Measurements from ENCODE around the gene DLST. TPM values are rescaled to one million over a fixed set of nuclear protein-coding genes. Genes with fewer than 3 reads are reported as not detected.

DLST gene
- polyA plus RNA-seq, 1 donor (not counting 4 experiments of a cell fraction or from before 2014, with no cell fraction given): 114 TPM

DNA sequence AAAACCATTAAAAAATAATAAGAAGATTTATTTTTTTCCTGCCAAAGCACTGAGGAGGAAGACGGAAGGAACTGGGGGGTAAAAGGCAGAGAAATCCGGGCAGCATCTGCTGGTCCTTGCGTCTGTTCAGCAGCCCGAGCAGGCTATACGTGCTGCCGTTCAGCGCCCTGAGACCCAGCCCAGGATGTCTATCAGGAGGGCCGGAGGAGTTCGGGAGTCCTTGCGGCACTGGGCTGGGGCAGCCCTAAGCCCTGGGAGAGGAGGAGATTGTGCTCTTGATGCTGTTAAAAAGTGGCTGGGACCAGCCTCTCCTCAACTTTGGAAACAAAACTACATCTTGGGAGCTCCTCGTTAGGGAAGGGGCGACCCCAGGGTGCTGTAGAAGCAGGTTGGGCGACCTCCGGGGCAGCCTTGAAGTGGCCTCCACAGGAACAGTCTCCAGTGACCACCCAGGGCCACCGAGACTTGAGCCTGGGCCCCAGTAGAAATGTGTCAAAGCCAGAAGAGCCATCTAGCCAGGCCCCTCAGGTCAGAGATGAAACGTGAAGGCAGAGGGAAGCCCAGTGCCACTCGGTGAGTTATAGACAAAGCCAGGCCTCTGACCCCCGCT lies 59.3 kb downstream of the DLST start:
- no peaks in the 10 kb centered on the region for H3K9me3 ChIP-seq (ENCODE audit: control insufficient read depth, low read depth, low read length)
- no peak for DNase-seq (ENCODE audit: low read depth, low spot score)
- H3K4me1 ChIP-seq (ENCODE audit: control insufficient read depth, extremely low read depth, insufficient read depth, low read length): peaks cover 24% of the 10 kb centered on the region
- H3K36me3 ChIP-seq (ENCODE audit: control insufficient read depth in 2 of 2, extremely low read depth in 1 of 2, insufficient read depth in 2 of 2, low read length in 2 of 2): peaks cover 10 to 12% of the 10 kb centered on the region in 2 experiments
- H3K4me3 ChIP-seq (ENCODE audit: control insufficient read depth in 2 of 3, extremely low read depth in 1 of 3, insufficient read depth in 2 of 3, low read depth in 1 of 3, low read length in 3 of 3): no peak overlapping the region
- no peak overlapping the region for H2AFZ ChIP-seq (ENCODE audit: control insufficient read depth, low read length)
- peak overlapping the region; percentile 29 for H3K27ac ChIP-seq (ENCODE audit: control insufficient read depth, insufficient read depth, low read length)
- no peaks in the 10 kb centered on the region for H3K27me3 ChIP-seq (ENCODE audit: control insufficient read depth, extremely low read depth, insufficient read depth, low read length)
- FAIRE-seq: no peak
- no peak overlapping the region for H3K9ac ChIP-seq (ENCODE audit: control insufficient read depth, extremely low read depth, insufficient read depth, low read length)
- no peaks in the 10 kb centered on the region for H4K20me1 ChIP-seq (ENCODE audit: control insufficient read depth, extremely low read depth, insufficient read depth, low read length)
- no peaks in the 10 kb centered on the region for H3K9me1 ChIP-seq (ENCODE audit: control insufficient read depth, extremely low read depth, insufficient read depth, low read length)
- dilution Hi-C loops (cut with MboI; ENCODE audit: extremely low pct_ligation_motif_present, low sequenced_read_pairs): no loop called here
- no peak overlapping the region for H3K4me2 ChIP-seq (ENCODE audit: control insufficient read depth, extremely low read depth, insufficient read depth, low read depth, low read length)
- TF ChIP-seq EZH2 (IDR thresholded peaks at IDR 0.05; ENCODE audit: low read length): no peak
- TF ChIP-seq, protein P1, sequence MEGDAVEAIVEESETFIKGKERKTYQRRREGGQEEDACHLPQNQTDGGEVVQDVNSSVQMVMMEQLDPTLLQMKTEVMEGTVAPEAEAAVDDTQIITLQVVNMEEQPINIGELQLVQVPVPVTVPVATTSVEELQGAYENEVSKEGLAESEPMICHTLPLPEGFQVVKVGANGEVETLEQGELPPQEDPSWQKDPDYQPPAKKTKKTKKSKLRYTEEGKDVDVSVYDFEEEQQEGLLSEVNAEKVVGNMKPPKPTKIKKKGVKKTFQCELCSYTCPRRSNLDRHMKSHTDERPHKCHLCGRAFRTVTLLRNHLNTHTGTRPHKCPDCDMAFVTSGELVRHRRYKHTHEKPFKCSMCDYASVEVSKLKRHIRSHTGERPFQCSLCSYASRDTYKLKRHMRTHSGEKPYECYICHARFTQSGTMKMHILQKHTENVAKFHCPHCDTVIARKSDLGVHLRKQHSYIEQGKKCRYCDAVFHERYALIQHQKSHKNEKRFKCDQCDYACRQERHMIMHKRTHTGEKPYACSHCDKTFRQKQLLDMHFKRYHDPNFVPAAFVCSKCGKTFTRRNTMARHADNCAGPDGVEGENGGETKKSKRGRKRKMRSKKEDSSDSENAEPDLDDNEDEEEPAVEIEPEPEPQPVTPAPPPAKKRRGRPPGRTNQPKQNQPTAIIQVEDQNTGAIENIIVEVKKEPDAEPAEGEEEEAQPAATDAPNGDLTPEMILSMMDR (optimal IDR thresholded peaks at IDR 0.05 in 1 of 3, IDR thresholded peaks at IDR 0.05 in 1 of 3, conservative IDR thresholded peaks at IDR 0.05 in 1 of 3; ENCODE audit: extremely low read depth in 1 of 3, insufficient read depth in 2 of 3, low read length in 3 of 3): no peak
- no peaks in the 10 kb centered on the region for H3K79me2 ChIP-seq (ENCODE audit: control insufficient read depth, insufficient read depth, low read length)

DNA sequence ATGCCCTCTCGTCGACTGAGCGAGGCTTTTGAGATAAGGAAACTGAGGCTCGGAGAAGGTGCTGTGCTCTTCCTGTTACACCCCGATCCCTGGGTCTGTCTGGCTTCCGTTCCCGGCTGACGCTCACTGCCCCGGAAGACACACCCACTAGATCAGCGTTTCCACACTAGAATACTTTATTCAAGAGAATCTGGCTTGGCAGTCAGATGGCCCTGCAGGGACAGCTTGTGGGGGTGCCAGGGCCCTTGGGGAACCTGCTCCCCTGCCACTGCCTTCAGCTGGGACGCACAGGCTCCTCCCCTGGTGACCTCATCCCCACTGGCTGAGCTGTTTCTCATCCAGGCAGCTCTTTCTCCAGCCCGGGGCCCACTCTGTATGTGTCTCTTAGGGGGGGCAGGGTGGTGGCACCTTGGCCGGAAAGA lies 60.0 kb downstream of the DLST start:
- DNase-seq (ENCODE audit: low read depth, low spot score): no peak

More for the DNA sequence above, 60.0 kb downstream of the DLST start:
- H3K4me2 ChIP-seq (ENCODE audit: control insufficient read depth, extremely low read depth, insufficient read depth, low read depth, low read length): peak overlapping the region; percentile 24
- dilution Hi-C loops (cut with MboI; ENCODE audit: extremely low pct_ligation_motif_present, low sequenced_read_pairs): no loop called here
- peak overlapping the region; percentile 14 for H2AFZ ChIP-seq (ENCODE audit: control insufficient read depth, low read length)
- no peaks in the 10 kb centered on the region for H3K9me1 ChIP-seq (ENCODE audit: control insufficient read depth, extremely low read depth, insufficient read depth, low read length)
- no peak overlapping the region for H3K4me3 ChIP-seq (ENCODE audit: control insufficient read depth in 2 of 3, extremely low read depth in 1 of 3, insufficient read depth in 2 of 3, low read depth in 1 of 3, low read length in 3 of 3)
- no peak overlapping the region for H3K9ac ChIP-seq (ENCODE audit: control insufficient read depth, extremely low read depth, insufficient read depth, low read length)
- H3K79me2 ChIP-seq (ENCODE audit: control insufficient read depth, insufficient read depth, low read length): no peaks in the 10 kb centered on the region
- peaks cover under 1% of the 10 kb centered on the region for H4K20me1 ChIP-seq (ENCODE audit: control insufficient read depth, extremely low read depth, insufficient read depth, low read length)
- no peaks in the 10 kb centered on the region for H3K27me3 ChIP-seq (ENCODE audit: control insufficient read depth, extremely low read depth, insufficient read depth, low read length)
- peaks cover 30% of the 10 kb centered on the region for H3K4me1 ChIP-seq (ENCODE audit: control insufficient read depth, extremely low read depth, insufficient read depth, low read length)
- no peaks in the 10 kb centered on the region for H3K9me3 ChIP-seq (ENCODE audit: control insufficient read depth, low read depth, low read length)
- H3K27ac ChIP-seq (ENCODE audit: control insufficient read depth, insufficient read depth, low read length): peak overlapping the region; percentile 29
- TF ChIP-seq, protein P1 (optimal IDR thresholded peaks at IDR 0.05 in 1 of 3, IDR thresholded peaks at IDR 0.05 in 1 of 3, conservative IDR thresholded peaks at IDR 0.05 in 1 of 3; ENCODE audit: extremely low read depth in 1 of 3, insufficient read depth in 2 of 3, low read length in 3 of 3): no peak
- TF ChIP-seq EZH2 (IDR thresholded peaks at IDR 0.05; ENCODE audit: low read length): no peak
- FAIRE-seq: peak; percentile 55
- H3K36me3 ChIP-seq (ENCODE audit: control insufficient read depth in 2 of 2, extremely low read depth in 1 of 2, insufficient read depth in 2 of 2, low read length in 2 of 2): peaks cover 12 to 15% of the 10 kb centered on the region in 2 experiments
